Kasumi-1 (cell line): ENCODE data around the gene ASB18.
"Not testable (repeated sequence)": the region's sequence is repeated elsewhere in the genome, so short reads cannot be mapped to it uniquely, and the experiment has no call there.

Source experiments
- DNase-seq, 2 experiments: peaks; one replicate each; lab custom pipeline; 2025; lab: John Stamatoyannopoulos, UW

Gene ASB18

DNA sequence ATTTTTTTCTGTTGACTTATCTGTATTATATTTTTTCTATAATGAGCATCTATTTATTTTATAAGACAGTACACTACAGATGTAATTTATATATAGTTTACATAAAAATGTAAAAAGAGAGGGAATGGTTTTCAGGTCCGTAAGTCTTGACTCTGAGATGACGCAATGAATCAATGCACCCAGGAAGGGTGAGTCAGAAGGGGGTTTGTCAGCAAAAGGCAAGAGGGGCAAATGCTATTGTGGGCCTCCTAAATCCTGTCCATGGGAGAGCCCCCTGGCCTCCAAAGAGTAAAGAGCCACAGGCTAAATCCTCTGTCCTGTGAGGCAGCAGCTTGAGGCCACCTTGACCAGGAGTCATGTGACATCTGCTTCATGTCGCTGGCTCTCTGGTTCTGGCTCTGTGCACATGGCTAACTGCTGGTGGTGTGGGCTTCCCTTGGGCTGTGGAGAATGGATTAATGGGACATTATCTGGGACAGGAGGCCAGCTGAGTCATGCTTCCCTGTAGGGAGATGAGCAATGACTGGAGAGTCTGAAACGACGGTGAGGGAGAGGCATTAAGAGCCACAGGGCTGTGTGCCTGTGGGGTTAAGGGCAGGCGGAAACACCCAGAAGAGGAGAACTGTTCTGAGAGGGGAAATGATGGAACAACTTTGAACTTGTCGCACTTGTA, 22.8 kb upstream of the ASB18 start:
- DNase-seq: no peak

DNA sequence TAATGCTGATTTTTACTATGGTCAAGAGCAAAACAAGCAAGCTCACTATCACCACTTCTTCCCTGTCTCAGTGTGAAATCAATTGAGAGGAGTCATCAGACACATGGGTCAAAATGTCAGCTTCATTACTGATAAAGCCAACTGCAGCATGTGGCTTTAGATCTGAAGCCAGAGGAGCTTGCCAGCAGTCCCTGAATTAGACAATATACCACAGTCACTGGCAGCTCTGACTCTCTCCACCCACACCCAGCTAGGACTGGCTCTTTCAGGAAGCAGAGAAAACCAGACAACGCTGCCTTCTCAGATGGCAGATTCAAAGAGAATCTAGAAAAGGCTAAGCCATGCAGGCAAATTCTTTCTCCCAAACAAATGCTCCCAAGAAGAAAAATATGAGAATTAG, 20.0 kb upstream of the ASB18 start:
- DNase-seq: no peak

DNA sequence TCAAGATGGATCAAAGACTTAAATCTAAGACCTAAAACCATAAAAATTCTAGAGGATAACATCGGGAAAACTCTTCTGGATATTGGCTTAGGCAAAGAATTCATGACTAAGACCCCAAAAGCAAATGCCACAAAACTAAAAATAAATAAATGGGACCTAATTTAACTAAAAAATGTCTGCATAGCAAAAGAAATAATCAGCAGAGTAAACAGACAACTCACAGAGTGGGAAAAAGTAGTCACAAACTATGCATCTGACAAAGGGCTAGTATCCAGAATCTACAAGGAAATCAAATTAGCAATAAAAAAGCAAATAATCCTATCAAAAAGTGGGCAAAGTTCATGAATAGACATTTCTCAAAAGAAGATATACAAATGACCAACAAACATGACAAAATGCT, 18.2 kb upstream of the ASB18 start:
- DNase-seq: no peak

DNA sequence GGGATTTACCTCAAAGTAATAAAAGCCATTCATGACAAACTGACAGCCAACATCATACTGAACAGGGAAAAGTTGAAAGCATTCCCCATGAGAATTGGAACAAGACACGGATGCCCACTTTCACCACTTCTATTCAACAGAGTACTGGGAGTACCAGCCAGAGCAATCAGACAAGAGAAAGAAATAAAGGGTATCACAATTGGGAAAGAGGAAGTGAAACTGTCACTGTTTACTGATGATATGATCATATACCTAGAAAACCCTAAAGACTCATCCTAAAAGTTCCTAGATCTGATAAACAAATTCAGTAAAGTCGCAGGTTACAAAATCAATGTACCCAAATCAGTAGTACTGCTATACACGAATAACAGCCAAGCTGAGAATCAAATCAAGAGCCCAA, 17.2 kb upstream of the ASB18 start:
- no peak for DNase-seq

DNA sequence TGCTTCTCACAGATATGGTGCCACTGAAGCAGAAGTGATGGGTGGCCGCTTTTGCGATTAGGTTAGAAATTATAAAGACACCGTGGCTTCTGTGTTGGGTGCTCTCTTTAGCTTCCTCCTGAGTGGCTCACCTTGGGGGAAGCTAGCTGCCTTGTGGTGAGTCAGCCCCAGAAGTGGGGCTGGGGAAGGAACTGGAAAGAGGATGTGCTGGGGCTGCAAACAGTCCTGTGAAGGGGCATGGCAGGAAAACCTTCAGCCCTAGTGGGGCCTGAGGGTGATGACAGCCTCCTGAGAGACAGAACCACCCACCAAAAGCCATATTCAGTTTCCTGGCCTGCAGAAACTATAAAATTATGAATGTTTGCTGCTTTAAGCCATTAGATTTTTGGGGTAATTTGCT, 8.9 kb upstream of the ASB18 start:
- DNase-seq: no peak

DNA sequence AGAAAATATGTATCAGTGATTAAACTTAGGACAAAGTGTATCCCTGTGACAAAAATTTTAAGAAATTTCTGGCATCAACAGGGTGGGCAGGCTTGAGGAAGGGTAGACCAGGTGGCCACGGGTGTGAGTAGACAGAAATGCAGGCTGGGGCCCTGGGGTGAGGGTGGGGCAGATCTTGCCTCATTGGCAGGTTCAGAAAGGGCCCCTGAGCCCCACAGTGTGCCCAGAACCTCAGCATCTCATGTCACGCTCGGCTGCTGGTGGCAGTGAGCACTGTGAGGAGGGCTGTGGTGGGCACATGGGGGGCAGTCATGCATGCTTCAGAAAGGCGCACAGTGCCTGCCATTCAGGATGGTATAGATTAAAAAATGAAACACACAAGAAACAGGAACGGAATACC, 7.6 kb upstream of the ASB18 start:
- no peak for DNase-seq

DNA sequence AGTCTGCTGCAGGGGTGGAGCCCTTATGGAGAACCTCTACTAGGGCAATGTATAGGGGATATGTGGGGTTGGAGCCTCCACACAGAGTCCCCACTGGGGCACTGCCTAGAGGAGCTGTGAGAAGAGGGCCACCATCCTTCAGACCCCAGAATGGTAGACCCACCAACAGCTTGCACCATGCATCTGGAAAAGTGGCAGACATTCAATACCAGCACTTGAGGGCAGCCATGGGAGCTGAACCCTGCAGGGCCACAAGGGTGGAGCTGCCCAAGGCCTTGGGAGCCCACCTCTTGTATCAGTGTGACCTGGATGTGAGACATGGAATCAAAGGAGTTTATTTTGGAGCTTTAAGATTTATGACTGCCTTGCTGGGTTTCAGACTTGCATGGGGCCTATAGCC, 5.7 kb upstream of the ASB18 start:
- not testable (repeated sequence) for DNase-seq

DNA sequence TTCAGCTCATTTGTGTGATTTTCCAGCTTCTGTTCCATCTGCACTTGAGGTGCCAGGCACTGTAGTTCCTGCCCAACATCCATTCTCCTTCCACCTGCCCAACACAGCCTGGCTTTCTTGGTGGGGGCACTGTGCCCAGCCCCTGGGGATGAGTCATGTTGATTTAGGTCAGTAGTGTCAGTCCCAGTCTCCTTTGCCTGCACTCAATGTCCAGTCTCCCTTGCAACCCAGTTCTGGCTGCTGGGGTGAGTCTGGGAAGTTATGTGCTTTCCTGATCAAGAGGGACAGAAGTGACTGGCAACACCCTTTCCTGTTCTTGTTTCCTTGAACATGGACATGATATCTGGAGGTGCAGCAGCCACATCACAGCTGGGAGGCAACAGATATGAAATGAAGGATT, 1.5 kb upstream of the ASB18 start:
- no peak for DNase-seq

DNA sequence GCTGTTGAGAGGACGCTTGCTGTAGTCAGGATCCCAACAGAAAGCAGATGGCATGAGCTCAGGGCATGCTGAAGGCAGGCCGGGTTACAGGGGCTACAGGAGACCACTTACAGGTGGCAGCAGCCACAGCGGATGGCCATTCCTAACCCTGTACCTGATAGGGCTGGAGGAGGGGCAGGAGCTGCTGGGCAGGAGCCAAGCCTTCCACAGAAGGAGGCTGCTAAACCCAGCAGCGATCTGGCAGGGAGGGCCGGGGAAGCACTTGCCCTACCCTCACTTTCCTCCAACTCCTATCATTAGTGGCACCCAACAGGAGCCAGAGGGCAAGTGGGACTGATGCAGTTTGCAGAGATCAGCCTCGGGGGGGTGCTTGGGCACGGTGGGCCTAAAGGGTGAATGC, 2.0 kb downstream of the ASB18 start:
- DNase-seq: no peak

DNA sequence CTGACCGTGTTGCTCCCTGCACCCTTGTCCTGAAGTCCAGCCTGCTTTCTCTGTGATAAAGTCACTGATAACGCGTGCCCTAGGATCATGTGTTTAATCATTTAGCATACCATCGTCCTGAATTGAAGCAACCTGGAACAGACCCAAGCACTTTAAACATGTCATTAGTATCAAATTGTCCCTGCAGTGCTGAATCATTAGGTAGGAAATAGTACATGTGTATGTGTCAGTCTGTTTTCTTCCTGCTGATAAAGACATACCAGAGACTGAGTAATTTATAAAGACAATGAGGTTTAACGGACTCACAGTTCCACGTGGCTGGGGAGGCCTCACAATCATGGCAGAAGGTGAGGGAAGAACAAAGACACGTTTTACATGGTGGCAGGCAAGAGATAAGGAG, 2.8 kb downstream of the ASB18 start:
- no peak for DNase-seq

DNA sequence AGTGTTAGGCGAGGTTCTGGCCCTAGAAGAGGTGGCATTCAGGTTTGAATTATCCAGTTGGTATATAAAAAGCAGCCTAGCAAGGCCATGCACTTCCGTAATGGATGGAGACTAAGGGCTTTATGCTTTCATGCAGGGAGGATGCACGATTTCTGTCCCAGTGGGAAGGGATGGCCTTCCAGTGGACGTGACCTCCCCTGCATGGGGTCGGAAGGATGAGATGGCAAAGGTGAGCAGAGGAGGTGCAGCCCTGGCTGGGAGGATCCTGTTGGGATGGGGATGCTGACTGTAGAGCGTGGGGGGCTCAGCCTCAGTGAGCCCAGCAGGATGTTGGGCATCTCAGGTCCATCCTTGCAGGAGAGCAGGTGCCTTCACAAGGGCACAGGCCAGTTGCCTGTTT, 4.8 kb downstream of the ASB18 start:
- no peak for DNase-seq

DNA sequence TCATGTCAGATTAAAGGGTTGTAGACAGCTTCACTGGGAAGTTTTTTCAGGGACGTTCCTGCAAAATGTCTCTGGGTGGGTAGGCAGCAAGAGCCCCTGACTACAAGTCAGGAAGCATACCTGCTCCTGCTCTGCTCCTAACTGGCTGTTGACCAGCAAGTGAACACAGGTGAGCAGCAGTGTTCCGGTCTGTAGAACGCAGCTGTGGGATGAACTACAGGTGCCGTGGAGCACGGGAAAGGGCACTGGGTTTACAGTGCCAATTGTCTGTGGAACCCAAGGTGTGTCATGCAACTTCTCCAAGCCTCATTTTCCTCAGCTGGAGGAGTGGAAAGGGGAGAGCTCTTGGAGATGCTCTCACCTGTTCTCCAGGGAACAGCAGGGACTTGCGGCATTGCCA, 6.6 kb downstream of the ASB18 start:
- DNase-seq: no peak

DNA sequence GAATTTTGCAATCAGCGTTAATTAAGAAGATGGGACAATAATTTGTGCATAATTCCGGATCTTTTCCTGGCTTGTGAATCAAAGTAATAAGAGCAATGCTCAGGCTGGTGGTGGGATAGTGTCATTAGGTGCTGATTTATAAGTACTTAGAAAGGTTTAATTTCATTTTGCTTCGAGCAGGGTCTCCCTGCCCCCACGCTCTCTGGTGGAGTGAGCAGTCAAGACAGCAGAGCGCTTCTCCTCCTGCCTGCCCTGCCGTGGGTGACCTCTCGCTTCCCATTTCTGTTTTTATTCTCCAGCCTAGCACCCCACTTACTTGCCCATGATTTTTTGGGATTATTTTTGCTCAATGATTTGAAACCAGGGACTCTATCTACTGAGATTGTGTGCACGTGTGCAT, 7.1 kb downstream of the ASB18 start:
- DNase-seq: no peak

DNA sequence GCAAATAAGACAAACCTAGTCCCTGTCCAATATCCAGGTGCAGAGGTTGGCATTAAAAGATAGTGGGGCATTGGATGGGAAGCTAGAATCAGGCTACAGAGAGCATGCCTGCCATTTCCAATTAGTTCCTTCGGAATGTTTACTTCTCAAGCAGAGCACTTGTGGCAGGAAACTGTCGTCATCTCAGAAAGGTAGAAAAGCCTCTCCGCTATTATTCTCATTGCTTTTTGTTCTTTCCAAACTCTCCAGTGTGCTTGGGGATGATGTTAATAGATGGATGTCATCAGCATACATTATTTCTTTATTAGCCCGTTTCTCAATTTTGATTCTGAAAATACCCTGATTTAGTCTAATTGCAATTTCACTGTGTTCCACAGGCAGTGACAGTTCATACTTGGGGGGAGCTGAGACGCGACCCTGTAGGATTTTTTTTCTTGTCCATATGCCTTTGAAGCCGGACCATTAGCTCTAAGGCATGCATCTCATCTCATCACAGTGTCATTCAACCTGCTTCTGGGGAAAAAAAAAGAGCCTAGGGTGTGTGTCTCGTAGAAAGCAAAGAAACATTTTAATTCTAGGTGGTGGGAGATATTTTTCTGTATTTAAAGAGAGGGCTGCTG, 7.7 kb downstream of the ASB18 start:
- DNase-seq: no peak

DNA sequence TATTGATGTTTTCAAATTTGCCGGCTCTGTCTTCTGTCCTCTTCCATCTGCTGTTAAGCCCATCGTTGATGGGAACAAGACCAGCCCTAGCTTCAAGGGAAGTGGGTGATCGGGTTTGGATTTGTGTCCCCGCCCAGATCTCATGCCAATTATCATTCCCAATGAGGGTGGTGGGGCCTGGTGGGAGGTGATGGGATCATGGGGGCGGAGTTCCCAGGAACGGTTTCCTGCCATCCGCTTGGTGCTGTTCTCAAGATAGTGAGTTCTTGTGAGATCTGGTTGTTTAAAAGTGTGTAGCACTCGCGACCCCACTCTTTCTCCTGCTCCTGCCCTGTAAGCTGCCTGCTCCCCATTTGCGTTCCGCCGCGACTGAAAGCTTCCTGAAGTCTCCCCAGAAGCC, 9.5 kb downstream of the ASB18 start:
- no peak for DNase-seq

DNA sequence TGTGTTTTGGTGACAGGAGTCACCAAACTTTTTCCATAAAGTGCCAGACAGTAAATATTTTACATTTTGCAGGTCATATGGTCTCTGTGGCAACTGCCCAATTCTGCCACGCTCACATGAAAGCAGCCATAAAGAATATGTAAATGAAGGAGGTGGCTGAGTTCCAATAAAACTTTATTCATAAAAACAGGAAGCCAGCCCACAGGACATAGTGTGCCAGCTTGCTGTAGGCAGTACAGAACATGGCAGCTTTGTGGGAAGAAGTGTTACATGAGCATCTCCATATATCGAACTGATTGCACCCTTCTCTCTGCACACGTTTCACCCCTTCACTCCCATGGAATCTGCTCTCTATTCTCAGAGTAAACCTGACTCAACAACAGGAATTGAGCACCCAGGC, 10.2 kb downstream of the ASB18 start:
- no peak for DNase-seq

DNA sequence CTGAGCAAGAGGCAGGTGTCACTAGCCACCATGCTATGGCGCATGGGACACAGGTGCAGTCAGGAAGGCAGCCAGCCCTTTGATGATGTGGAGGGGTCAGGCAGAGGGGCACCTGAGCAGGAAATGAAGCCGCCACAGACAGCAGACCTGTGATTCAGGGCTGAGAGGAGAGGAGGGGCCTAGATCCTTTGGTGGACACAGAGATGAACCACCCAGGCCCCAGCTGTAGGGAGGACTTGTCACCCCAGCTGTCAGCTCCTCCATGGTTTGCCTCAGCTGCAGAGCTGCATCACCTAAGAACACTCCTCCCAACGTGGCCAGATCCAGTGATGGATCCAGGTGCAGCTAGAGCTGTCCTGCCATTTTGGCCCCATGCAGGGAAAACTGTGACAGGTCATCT, 11.6 kb downstream of the ASB18 start:
- no peak for DNase-seq

DNA sequence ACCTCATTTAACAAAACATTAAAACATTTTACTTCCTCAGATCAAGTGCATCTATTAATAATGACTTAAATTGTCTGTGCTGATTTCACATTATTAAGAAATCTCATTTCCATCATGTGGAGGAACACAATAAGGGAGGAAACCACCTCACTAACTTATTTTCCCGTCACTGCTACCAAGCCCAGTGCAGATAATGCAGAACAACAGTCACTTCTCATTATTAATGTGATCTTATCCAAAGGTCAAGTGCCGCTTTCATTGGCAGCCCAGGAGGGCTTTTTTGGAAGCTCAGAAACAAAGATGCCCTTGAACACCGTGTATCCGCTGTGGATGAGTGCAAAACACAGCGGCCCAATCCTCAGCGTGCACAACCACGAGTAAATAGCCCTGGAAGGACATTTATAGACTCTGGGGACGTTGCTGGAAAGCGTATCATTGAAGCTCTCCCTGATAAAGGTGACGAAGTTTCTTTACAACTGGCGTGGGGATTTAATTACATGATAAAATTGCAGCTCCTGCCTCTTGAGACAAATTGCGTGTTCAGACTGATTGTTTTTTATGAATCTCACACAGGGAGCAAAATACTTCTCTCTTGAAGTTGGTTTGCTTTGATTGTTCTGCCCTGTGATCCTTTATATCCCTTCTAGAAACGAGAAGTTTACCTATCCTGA, 13.2 kb downstream of the ASB18 start:
- no peak for DNase-seq

DNA sequence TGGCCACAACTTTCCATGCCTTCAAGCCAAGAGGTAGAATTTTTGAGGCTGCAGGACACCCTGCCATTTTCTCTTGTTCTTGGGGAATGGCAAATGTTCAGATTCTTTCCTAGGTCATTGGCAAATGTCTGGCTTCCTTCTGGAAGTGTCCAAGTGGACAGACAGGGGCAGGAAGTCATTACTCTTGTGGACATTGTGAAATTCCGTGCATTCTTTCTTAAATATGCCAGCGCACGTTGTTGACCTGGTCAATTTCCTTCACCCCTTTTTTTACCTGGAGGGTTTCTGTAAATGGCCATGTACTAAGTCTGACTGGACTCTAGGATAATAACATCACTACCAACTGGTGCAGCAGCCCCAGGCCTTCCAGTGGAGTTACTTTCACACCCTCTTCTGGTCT, 13.9 kb downstream of the ASB18 start:
- DNase-seq: no peak

DNA sequence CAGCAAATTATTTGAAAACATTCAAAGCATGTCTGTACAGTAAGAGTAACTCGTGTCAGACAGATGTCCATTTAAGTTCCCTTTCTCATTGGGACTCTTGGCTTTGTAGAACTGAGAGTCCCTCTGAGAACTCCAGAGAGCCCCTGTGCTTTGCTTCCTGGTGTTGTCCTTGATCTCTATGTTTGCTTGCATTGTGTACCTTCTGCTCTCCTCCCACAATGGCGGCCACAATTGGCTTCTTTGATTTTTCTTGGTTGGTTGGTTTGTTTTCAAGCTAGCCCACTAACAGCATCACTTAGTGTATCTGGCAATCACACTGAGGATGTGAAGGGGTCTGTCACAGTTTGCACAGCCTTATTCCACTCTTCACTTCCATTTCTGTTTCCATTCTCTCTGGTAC, 15.1 kb downstream of the ASB18 start:
- no peak for DNase-seq

DNA sequence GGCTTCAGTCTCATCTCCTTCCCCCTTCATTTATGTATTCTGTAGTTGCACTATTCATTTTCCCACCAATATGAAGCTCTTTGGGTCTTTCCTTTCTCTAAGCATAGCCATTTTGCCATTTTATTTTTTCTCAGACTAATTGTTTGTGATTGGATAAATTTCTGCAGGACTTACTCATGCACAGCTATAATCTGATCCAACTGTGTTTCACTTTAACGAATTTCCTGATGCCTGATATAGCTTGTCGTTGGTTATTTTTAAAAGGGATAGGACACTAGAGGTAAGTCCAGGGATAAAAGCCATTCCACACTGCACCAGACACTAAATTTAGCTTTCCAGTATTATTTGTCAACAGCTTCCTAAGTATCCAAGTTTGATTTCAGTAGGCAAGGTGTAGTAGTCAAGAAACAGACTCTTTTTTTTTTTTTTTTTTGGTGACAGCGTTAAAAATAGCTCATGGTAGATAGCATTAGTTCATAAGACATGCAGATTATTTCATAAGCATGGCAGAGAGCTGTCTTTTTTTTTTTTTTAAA, 17.4 kb downstream of the ASB18 start:
- no peak for DNase-seq

DNA sequence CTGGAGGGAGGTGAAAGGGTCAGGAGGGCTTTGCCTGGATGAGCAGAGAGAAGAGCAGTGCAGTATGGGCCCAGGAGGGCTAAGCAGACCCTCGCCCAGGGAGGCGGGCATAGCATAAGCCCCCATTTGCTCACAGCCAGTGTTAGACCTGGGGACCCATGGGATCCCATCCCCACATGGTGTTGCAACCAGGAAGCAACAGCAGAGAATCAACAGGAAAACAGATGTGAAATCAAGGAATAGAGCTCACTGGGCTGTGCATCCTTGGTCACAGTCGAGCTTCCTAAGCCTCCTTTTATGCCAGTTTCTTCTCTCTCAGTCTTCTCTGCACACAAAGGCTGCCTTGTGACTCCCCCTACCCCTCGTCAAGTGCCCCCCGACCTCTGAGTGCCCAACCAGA, 19.9 kb downstream of the ASB18 start:
- no peak for DNase-seq

DNA sequence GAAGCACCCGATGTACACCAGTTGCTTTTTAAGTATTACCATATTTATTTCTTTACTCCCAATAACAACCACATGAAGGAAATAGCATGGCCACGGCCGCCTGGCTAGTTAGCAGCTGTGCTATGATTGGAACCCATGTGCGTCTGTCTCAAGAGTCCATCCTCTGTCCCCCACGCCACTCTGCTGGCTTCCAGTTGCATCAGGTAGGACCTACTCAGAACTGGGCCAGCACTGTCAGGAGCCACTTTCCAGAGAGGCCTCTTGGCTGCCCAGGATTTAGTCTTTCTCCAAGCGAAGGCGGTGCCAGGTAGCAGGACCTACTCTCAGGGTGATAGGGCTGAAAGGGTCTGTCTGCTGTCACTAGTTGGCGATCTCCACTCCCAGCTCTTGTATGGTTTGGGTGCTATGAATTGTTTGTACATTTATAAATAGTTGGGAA, 22.1 kb downstream of the ASB18 start:
- no peak for DNase-seq
